22Rv1 (cell line): ENCODE results near the gene ADAMTS18.

Source experiments
- ZFX ChIP-seq: fragments of 450-650 bp; IDR thresholded peaks from 2 replicates; pipeline ENCODE4 v1.6.1; 2017; ENCODE audit warnings: antibody characterized with exemption, borderline replicate concordance
- TF ChIP-seq, protein P1 (sequence below): fragments of 450-650 bp; IDR thresholded peaks from 2 replicates; pipeline ENCODE4 v1.5.1; 2017; ENCODE audit warnings: mild to moderate bottlenecking

DNA sequence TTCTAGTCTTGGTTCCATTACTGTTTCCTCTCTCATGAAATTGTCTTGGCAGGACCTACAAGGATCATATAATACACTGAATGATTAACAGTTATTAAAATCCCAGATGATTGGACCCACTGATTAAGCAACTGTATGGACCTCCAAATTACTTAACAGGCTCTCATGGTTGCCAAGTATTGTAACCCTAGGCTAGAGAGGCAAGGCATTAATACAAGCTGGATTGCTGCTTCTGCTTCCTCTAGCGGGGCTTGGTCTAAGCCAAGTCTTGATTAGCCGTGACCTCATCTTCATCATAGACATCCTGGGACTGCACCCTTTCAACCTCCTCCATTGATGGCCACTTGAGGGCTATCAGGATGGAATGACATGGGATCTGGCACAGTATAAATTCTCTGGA is 188.7 kb downstream of the ADAMTS18 start:
- TF ChIP-seq, protein P1, sequence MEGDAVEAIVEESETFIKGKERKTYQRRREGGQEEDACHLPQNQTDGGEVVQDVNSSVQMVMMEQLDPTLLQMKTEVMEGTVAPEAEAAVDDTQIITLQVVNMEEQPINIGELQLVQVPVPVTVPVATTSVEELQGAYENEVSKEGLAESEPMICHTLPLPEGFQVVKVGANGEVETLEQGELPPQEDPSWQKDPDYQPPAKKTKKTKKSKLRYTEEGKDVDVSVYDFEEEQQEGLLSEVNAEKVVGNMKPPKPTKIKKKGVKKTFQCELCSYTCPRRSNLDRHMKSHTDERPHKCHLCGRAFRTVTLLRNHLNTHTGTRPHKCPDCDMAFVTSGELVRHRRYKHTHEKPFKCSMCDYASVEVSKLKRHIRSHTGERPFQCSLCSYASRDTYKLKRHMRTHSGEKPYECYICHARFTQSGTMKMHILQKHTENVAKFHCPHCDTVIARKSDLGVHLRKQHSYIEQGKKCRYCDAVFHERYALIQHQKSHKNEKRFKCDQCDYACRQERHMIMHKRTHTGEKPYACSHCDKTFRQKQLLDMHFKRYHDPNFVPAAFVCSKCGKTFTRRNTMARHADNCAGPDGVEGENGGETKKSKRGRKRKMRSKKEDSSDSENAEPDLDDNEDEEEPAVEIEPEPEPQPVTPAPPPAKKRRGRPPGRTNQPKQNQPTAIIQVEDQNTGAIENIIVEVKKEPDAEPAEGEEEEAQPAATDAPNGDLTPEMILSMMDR, result no peak
- no peak for TF ChIP-seq ZFX
